ENCODE results near the gene SUSD4. TPM values are rescaled to one million over a fixed set of nuclear protein-coding genes. Genes with fewer than 3 reads are reported as not detected.

Gene SUSD4
- total and polyA plus RNA-seq, 2 donors (not counting 3 experiments of a cell fraction or from before 2014, with no cell fraction given): not detected

GRCh38 chr1:223250632-223251015 is 113.4 kb downstream of the SUSD4 start:
- no peak overlapping the region for H3K4me2 ChIP-seq (ENCODE audit: insufficient read depth, low read length)
- H3K27ac ChIP-seq (ENCODE audit: insufficient read depth, low read depth, low read length): no peak overlapping the region
- dilution Hi-C loops (cut with MboI; ENCODE audit: extremely low pct_ligation_motif_present, low sequenced_read_pairs) (no loop called here), intact Hi-C loops (cut with micrococcal nuclease) (no loop called here)
- no peaks in the 10 kb centered on the region for H4K20me1 ChIP-seq (replicated peaks; ENCODE audit: control insufficient read depth, extremely low read depth, insufficient read depth, low read length)
- no peak overlapping the region for H3K4me3 ChIP-seq (replicated peaks in 1 of 3; ENCODE audit: insufficient read depth in 1 of 3, low read depth in 1 of 3, low read length in 3 of 3)
- H3K27me3 ChIP-seq (ENCODE audit: control insufficient read depth in 2 of 2, insufficient read depth in 2 of 2, low read length in 2 of 2): peaks cover 0 to 3% of the 10 kb centered on the region in 2 experiments
- ChIA-PET POLR2A (no interaction called here), CTCF (interaction anchor here (1.2 to 2.1 kb wide), 2 partner anchors 14 to 117 kb away, joined by 4 to 9 read pairs; no protein-coding TSS in a partner anchor)
- H3K9ac ChIP-seq (replicated peaks; ENCODE audit: extremely low read depth, insufficient read depth, low read length): no peak overlapping the region
- H3K79me2 ChIP-seq (ENCODE audit: control insufficient read depth, insufficient read depth, low read length): no peaks in the 10 kb centered on the region
- H2AFZ ChIP-seq (ENCODE audit: low read depth, low read length): no peak overlapping the region
- no peaks in the 10 kb centered on the region for H3K4me1 ChIP-seq (ENCODE audit: control insufficient read depth, extremely low read depth, insufficient read depth, low read length)
- no peaks in the 10 kb centered on the region for H3K9me1 ChIP-seq (replicated peaks; ENCODE audit: control insufficient read depth, extremely low read depth, insufficient read depth, low read length)
- no peak for DNase-seq (ENCODE audit: low read depth, low spot score)
- BruUV-seq (replicated peaks): no TSS peak
- no peak for TF ChIP-seq JUN (IDR thresholded peaks at IDR 0.05; ENCODE audit: borderline replicate concordance, insufficient read depth, insufficient read length, low read depth)
- no peaks in the 10 kb centered on the region for H3K9me3 ChIP-seq (replicated peaks; ENCODE audit: control insufficient read depth, insufficient read depth, low read length)
- FAIRE-seq: no peak
- no peaks in the 10 kb centered on the region for H3K36me3 ChIP-seq (ENCODE audit: control insufficient read depth in 2 of 2, extremely low read depth in 1 of 2, insufficient read depth in 2 of 2, low read length in 2 of 2)

- Histone ChIP-seq H3K9me1 (replicated peaks; ENCODE audit: control insufficient read depth, extremely low read depth, insufficient read depth, low read length) (no peaks in the 10 kb centered on the region), H3K9me3 (replicated peaks; ENCODE audit: control insufficient read depth, insufficient read depth, low read length) (no peaks in the 10 kb centered on the region), H3K9ac (replicated peaks; ENCODE audit: extremely low read depth, insufficient read depth, low read length) (no peak overlapping the region), H3K27ac (ENCODE audit: insufficient read depth, low read depth, low read length) (no peak overlapping the region), H3K4me1 (ENCODE audit: control insufficient read depth, extremely low read depth, insufficient read depth, low read length) (no peaks in the 10 kb centered on the region), H3K36me3 (ENCODE audit: control insufficient read depth in 2 of 2, extremely low read depth in 1 of 2, insufficient read depth in 2 of 2, low read length in 2 of 2) (no peaks in the 10 kb centered on the region), H3K79me2 (ENCODE audit: control insufficient read depth, insufficient read depth, low read length) (no peaks in the 10 kb centered on the region), H3K4me3 (replicated peaks in 1 of 3; ENCODE audit: insufficient read depth in 1 of 3, low read depth in 1 of 3, low read length in 3 of 3) (no peak overlapping the region), H3K27me3 (ENCODE audit: control insufficient read depth in 2 of 2, insufficient read depth in 2 of 2, low read length in 2 of 2) (peaks cover 0 to 3% of the 10 kb centered on the region in 2 experiments), H2AFZ (ENCODE audit: low read depth, low read length) (no peak overlapping the region), H3K4me2 (ENCODE audit: insufficient read depth, low read length) (no peak overlapping the region), H4K20me1 (replicated peaks; ENCODE audit: control insufficient read depth, extremely low read depth, insufficient read depth, low read length) (no peaks in the 10 kb centered on the region)
- FAIRE-seq: no peak
- intact Hi-C loops (cut with micrococcal nuclease) (no loop called here), dilution Hi-C loops (cut with MboI; ENCODE audit: extremely low pct_ligation_motif_present, low sequenced_read_pairs) (no loop called here)
- ChIA-PET POLR2A (no interaction called here), CTCF (interaction anchor here (1.1 to 2.1 kb wide), 3 partner anchors 14 to 237 kb away, joined by 3 to 9 read pairs (median 4); no protein-coding TSS in a partner anchor)
- TF ChIP-seq MYC (IDR thresholded peaks at IDR 0.05; ENCODE audit: low read depth, low read length): no peak
- TF ChIP-seq CTCF (IDR thresholded peaks at IDR 0.05; ENCODE audit: extremely low read depth in 1 of 2, insufficient read depth in 1 of 2, low read depth in 1 of 2, low read length in 2 of 2): no peak
- no peak for TF ChIP-seq POLR2AphosphoS5 (IDR thresholded peaks at IDR 0.05; ENCODE audit: insufficient read depth, low read depth, low read length)
- no peak for TF ChIP-seq GATA2 (IDR thresholded peaks at IDR 0.05; ENCODE audit: insufficient read depth, insufficient read length, low read depth, low read length)
- TF ChIP-seq MAX (IDR thresholded peaks at IDR 0.05; ENCODE audit: insufficient read depth, insufficient read length): no peak
- TF ChIP-seq POLR2A (IDR thresholded peaks at IDR 0.05; ENCODE audit: low read depth, low read length): no peak
- no peak for TF ChIP-seq JUN (IDR thresholded peaks at IDR 0.05; ENCODE audit: borderline replicate concordance, insufficient read depth, insufficient read length, low read depth)
- TF ChIP-seq FOS (IDR thresholded peaks at IDR 0.05; ENCODE audit: borderline replicate concordance, insufficient read depth, low read length): no peak
- TF ChIP-seq EZH2 (IDR thresholded peaks at IDR 0.05; ENCODE audit: borderline replicate concordance, low read depth, low read length, severe bottlenecking): no peak
- DNase-seq (ENCODE audit: low read depth, low spot score): no peak
- BruUV-seq (replicated peaks): no TSS peak
Observed at GRCh38 chr1:223249854-223250631, 113.9 kb downstream of the SUSD4 start.
